HCT116 (cell line): Measurements from ENCODE around the gene HNRNPK. TPM values are rescaled to one million over a fixed set of nuclear protein-coding genes. Genes with fewer than 3 reads are reported as not detected.

Experiments used
- ATAC-seq: fragments of 200-7000 bp; cut with Tn5 transposase; 2 replicates; pipeline ENCODE4 v1.9.1; 2020; ENCODE audit warnings: mild to moderate bottlenecking, moderate library complexity
- BruUV-seq: library from RNA; stranded (reverse); fragments of 400-500 nt; replicated peaks from 2 replicates; lab custom pipeline; 2021; lab: Mats Ljungman, UMichigan
- CTCF ChIA-PET: fragments of 300-600 bp; sonication (Branson Sonifier 250); formaldehyde crosslinking; loops from one replicate; lab custom pipeline; 2021; ENCODE audit warnings: antibody characterized with exemption; lab: Charles Lee
- POLR2A ChIA-PET: fragments of 300-600, 350-600 bp; sonication (Branson Sonifier 250); formaldehyde crosslinking; loops from one replicate; lab custom pipeline; 2021; ENCODE audit warnings: antibody characterized with exemption; lab: Charles Lee
- RAD21 ChIA-PET, 2 experiments: fragments of 300-600 bp; sonication (Branson Sonifier 250); formaldehyde crosslinking; loops; one replicate each; lab custom pipeline; 2023; ENCODE audit warnings: low total read pairs in 2 of 2; ENCODE audit not compliant: uncharacterized antibody in 2 of 2, unreplicated experiment in 2 of 2, low non-redundant PET in 1 of 2; lab: Charles Lee
- DNase-seq: peaks from one replicate; pipeline ENCODE4 v3.0.0-alpha.2; 2010; ENCODE audit warnings: low read depth, low spot score
- H2AFZ ChIP-seq: fragments of 200-600 bp; shearing (Covaris generic), sonication (generic); 2 replicates; pipeline ENCODE4 v1.6.1; 2017; ENCODE audit warnings: low read depth, mixed run types, mixed read lengths, antibody characterized with exemption, low read length; ENCODE audit not compliant: poor library complexity, severe bottlenecking
- H3K27ac ChIP-seq: 2 replicates; pipeline ENCODE4 v1.5.1; 2012; ENCODE audit warnings: low read depth, low read length
- H3K27me3 ChIP-seq: fragments of 200-600 bp; sonication (generic); 2 replicates; pipeline ENCODE4 v1.6.1; 2016; ENCODE audit warnings: mixed run types, low read length, mixed read lengths; ENCODE audit not compliant: insufficient read depth
- H3K36me3 ChIP-seq, 2 experiments: fragments of 200-500 bp in 1 of 2; fragments of 200-600 bp in 1 of 2; sonication (Bioruptor generic) in 1 of 2; sonication (generic) in 1 of 2; 2 replicates each; pipeline versions ENCODE4 v1.5.1 to v1.6.1; 2014 to 2016; ENCODE audit warnings: low read length in 2 of 2, inconsistent platforms in 1 of 2, mixed read lengths in 1 of 2, mixed run types in 1 of 2; ENCODE audit not compliant: insufficient read depth in 2 of 2, control insufficient read depth in 1 of 2
- H3K4me1 ChIP-seq, 2 experiments: fragments of 200-600 bp in 1 of 2; sonication (generic) in 1 of 2; 2 replicates each; pipeline versions ENCODE4 v1.5.1 to v1.6.1; 2012 to 2017; ENCODE audit warnings: low read length in 2 of 2, inconsistent platforms in 1 of 2, mild to moderate bottlenecking in 1 of 2, mixed read lengths in 1 of 2, mixed run types in 1 of 2, moderate library complexity in 1 of 2; ENCODE audit not compliant: insufficient read depth in 2 of 2, control insufficient read depth in 1 of 2
- H3K4me2 ChIP-seq: fragments of 200-600 bp; sonication (generic); 2 replicates; pipeline ENCODE4 v1.6.1; 2017; ENCODE audit warnings: mixed run types, low read length, mixed read lengths
- H3K4me3 ChIP-seq, 2 experiments: fragments of 200-600 bp in 1 of 2; sonication (generic) in 1 of 2; replicated peaks in 1 of 2; 2 replicates each; pipeline ENCODE4 v1.5.1; 2011 to 2016; ENCODE audit warnings: low read length in 2 of 2, control low read depth in 1 of 2, low read depth in 1 of 2, mild to moderate bottlenecking in 1 of 2, mixed read lengths in 1 of 2, mixed run types in 1 of 2
- H3K79me2 ChIP-seq: fragments of 200-600 bp; sonication (generic); 2 replicates; pipeline ENCODE4 v1.6.1; 2017; ENCODE audit warnings: mild to moderate bottlenecking, mixed run types, low read length, moderate library complexity, mixed read lengths; ENCODE audit not compliant: insufficient read depth
- H3K9ac ChIP-seq: fragments of 200-600 bp; sonication (generic); 2 replicates; pipeline ENCODE4 v1.6.1; 2016; ENCODE audit warnings: low read length, mixed read lengths
- H3K9me2 ChIP-seq: fragments of 200-600 bp; sonication (generic), shearing (Covaris generic); 2 replicates; pipeline ENCODE4 v1.6.1; 2017; ENCODE audit warnings: mixed run types, mild to moderate bottlenecking, moderate library complexity; ENCODE audit not compliant: insufficient read depth
- H3K9me3 ChIP-seq, 2 experiments: fragments of 200-500 bp in 1 of 2; fragments of 200-600 bp in 1 of 2; sonication (Bioruptor generic) in 1 of 2; sonication (generic) in 1 of 2; 2 replicates each; pipeline ENCODE4 v1.6.1; 2014 to 2017; ENCODE audit warnings: low read length in 2 of 2, mixed read lengths in 2 of 2, inconsistent platforms in 1 of 2, low read depth in 1 of 2, mild to moderate bottlenecking in 1 of 2, mixed run types in 1 of 2, moderate library complexity in 1 of 2; ENCODE audit not compliant: control insufficient read depth in 1 of 2, insufficient read depth in 1 of 2
- H4K20me1 ChIP-seq: fragments of 200-600 bp; sonication (generic), shearing (Covaris generic); 2 replicates; pipeline ENCODE4 v1.6.1; 2017; ENCODE audit warnings: mixed run types, mild to moderate bottlenecking, moderate library complexity; ENCODE audit not compliant: insufficient read depth
- CEBPB ChIP-seq: IDR thresholded peaks from 2 replicates; pipeline ENCODE4 v1.6.1; 2012; ENCODE audit warnings: low read depth
- CTCF ChIP-seq, 3 experiments: fragments of 200-600 bp in 1 of 3; sonication (generic) in 1 of 3; IDR thresholded peaks in 2 of 3; conservative IDR thresholded peaks in 1 of 3; 2 replicates each; pipeline ENCODE4 v1.5.1; 2012 to 2017; ENCODE audit warnings: low read depth in 2 of 3, low read length in 2 of 3, antibody characterized with exemption in 1 of 3, borderline replicate concordance in 1 of 3, control low read depth in 1 of 3, mild to moderate bottlenecking in 1 of 3, mixed read lengths in 1 of 3, mixed run types in 1 of 3, moderate library complexity in 1 of 3; ENCODE audit not compliant: insufficient read depth in 1 of 3
- FOSL1 ChIP-seq: IDR thresholded peaks from 2 replicates; pipeline ENCODE4 v1.6.1; 2012; ENCODE audit warnings: low read depth
- MAX ChIP-seq: IDR thresholded peaks from 2 replicates; pipeline ENCODE4 v1.6.1; 2012
- POLR2AphosphoS5 ChIP-seq: IDR thresholded peaks from 2 replicates; pipeline ENCODE4 v1.6.1; 2011; ENCODE audit warnings: mild to moderate bottlenecking, low read depth, low read length, moderate library complexity
- REST ChIP-seq: IDR thresholded peaks from 2 replicates; pipeline ENCODE4 v1.6.1; 2012; ENCODE audit warnings: low read depth
- SRF ChIP-seq: IDR thresholded peaks from 2 replicates; pipeline ENCODE4 v1.6.1; 2012; ENCODE audit warnings: low read depth
- ZFX ChIP-seq: fragments of 450-650 bp; IDR thresholded peaks from 2 replicates; pipeline ENCODE4 v1.6.1; 2017
- ZNF274 ChIP-seq: fragments of 200-500 bp; sonication (Bioruptor generic); IDR thresholded peaks from 2 replicates; pipeline ENCODE4 v1.6.1; 2014; ENCODE audit warnings: mild to moderate bottlenecking, low read depth, low read length, inconsistent platforms
- intact Hi-C: fragments of 100-400 bp; cut with micrococcal nuclease; formaldehyde crosslinking; loops from 2 replicates; pipeline ENCODE4 v1.10.0; 2022
- total RNA-seq: library from RNA; stranded (reverse); gene quantifications from one replicate; pipeline ENCODE4 v1.2.1, GENCODE V29; 2021; ENCODE audit not compliant: unreplicated experiment

HNRNPK gene
- total RNA-seq, 1 experiment from 2014 or later: 624 TPM

- POLR2A ChIA-PET: no interaction called here
- no peak for DNase-seq
Measured at GRCh38 chr9:83999141-83999918, 19.3 kb upstream of the HNRNPK start.

More at GRCh38 chr9:83999141-83999918, 19.3 kb upstream of the HNRNPK start:
- Histone ChIP-seq H2AFZ (no peak overlapping the region), H3K9ac (no peak overlapping the region), H3K4me3 (no peak overlapping the region), H3K9me3 (no peaks in the 10 kb centered on the region), H3K27me3 (no peaks in the 10 kb centered on the region), H3K9me2 (no peaks in the 10 kb centered on the region), H3K27ac (no peak overlapping the region), H3K4me1 (no peaks in the 10 kb centered on the region), H4K20me1 (no peaks in the 10 kb centered on the region), H3K36me3 (peaks cover 5 to 15% of the 10 kb centered on the region in 2 experiments; a peak in 2 of 4 replicates), H3K79me2 (peaks cover 39% of the 10 kb centered on the region), H3K4me2 (no peak overlapping the region)
- ChIA-PET RAD21 (no interaction called here), CTCF (no interaction called here)
- ATAC-seq: no peak
- TF ChIP-seq MAX: no peak
- TF ChIP-seq REST: no peak
- TF ChIP-seq POLR2AphosphoS5: no peak
- no peak for TF ChIP-seq CEBPB
- TF ChIP-seq CTCF (IDR thresholded peaks at IDR 0.05 in 2 of 3, conservative IDR thresholded peaks at IDR 0.05 in 1 of 3; ENCODE audit: borderline replicate concordance in 1 of 3, insufficient read depth in 1 of 3, low read depth in 2 of 3, low read length in 2 of 3): no peak
- TF ChIP-seq ZFX: no peak
- no peak for TF ChIP-seq ZNF274
- TF ChIP-seq SRF: no peak
- no peak for TF ChIP-seq FOSL1
- intact Hi-C loops: no loop called here
- BruUV-seq: no TSS peak
